Activated CD4-positive, alpha-beta memory T cell treated with anti-CD3 and anti-CD28 coated beads for 36 hours (primary cell): ENCODE measurements around the gene PAM. TPM values are rescaled to one million over a fixed set of nuclear protein-coding genes. Genes with fewer than 3 reads are reported as not detected.

Experiments used
- CTCF ChIA-PET: fragments of 350-600 bp; sonication (Branson Sonifier 250); formaldehyde crosslinking; loops from one replicate; lab custom pipeline; 2021; ENCODE audit warnings: antibody characterized with exemption, inconsistent platforms; lab: Charles Lee
- POLR2A ChIA-PET: fragments of 350-600 bp; sonication (Branson Sonifier 250); formaldehyde crosslinking; loops from one replicate; lab custom pipeline; 2021; ENCODE audit warnings: antibody characterized with exemption; lab: Charles Lee
- DNase-seq: peaks from one replicate; pipeline ENCODE4 v3.0.0-alpha.2; 2020
- H3K27ac Mint-ChIP-seq: one replicate; pipeline ENCODE4 v1.8.0; 2021; ENCODE audit warnings: mixed read lengths
- H3K27me3 Mint-ChIP-seq: one replicate; pipeline ENCODE4 v1.8.0; 2021; ENCODE audit warnings: mixed read lengths
- H3K36me3 Mint-ChIP-seq: one replicate; pipeline ENCODE4 v1.8.0; 2021; ENCODE audit warnings: mixed read lengths
- H3K4me1 Mint-ChIP-seq: one replicate; pipeline ENCODE4 v1.8.0; 2021; ENCODE audit warnings: low read depth, mixed read lengths
- H3K4me3 Mint-ChIP-seq: one replicate; pipeline ENCODE4 v1.8.0; 2021; ENCODE audit warnings: mild to moderate bottlenecking, mixed read lengths
- H3K9me3 Mint-ChIP-seq: one replicate; pipeline ENCODE4 v1.8.0; 2021; ENCODE audit warnings: mixed read lengths
- intact Hi-C: fragments of 100-400 bp; cut with micrococcal nuclease; formaldehyde crosslinking; loops from one replicate; pipeline ENCODE4 v1.15.1; 2023
- total RNA-seq, 2 experiments: library from RNA; stranded (reverse); gene quantifications; one replicate each; pipeline ENCODE4 v1.2.3, GENCODE V29; 2021

PAM gene
- total RNA-seq, 2 experiments from 2014 or later = 41.6 to 43.7 TPM

GRCh38 chr5:102910240-102911226 is 155.4 kb downstream of the PAM start:
- Mint-ChIP-seq H3K27me3 (no peaks in the 10 kb centered on the region), H3K36me3 (peaks cover 20% of the 10 kb centered on the region), H3K4me1 (peaks cover 10% of the 10 kb centered on the region), H3K4me3 (no peak overlapping the region), H3K9me3 (peaks cover 10% of the 10 kb centered on the region), H3K27ac (no peak overlapping the region)
- no peak for DNase-seq
- CTCF ChIA-PET = no interaction called here
- POLR2A ChIA-PET = no interaction called here
- intact Hi-C loops = no loop called here

- CTCF ChIA-PET = no interaction called here
Observed at GRCh38 chr5:102911973-102912372, 156.9 kb downstream of the PAM start.

DNA sequence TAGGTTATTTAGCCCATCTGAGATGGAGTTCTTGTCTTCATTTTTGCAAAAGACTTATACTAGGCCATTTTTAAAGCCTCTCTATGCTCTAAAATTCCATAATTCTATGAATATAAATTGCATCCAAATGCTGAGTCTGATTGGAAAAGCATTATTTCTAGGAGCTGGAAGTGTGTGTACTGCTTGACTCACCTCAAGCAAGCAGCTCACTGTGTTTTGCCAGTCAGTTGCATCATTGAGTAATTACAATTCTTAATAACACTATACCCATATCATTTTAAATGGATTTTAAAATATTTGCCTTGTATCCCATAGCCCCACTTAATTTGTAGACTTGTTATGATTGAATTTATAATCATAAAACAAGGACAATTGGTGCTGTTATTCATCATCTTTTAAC is 161.0 kb downstream of the PAM start:
- no peak for DNase-seq
- Mint-ChIP-seq H3K27me3 (no peaks in the 10 kb centered on the region), H3K9me3 (no peaks in the 10 kb centered on the region), H3K4me3 (no peak overlapping the region), H3K27ac (no peak overlapping the region), H3K4me1 (peaks cover 2% of the 10 kb centered on the region), H3K36me3 (peaks cover 7% of the 10 kb centered on the region)
- intact Hi-C loops = no loop called here
- ChIA-PET CTCF (no interaction called here), POLR2A (no interaction called here)

More at GRCh38 chr5:102911973-102912372, 156.9 kb downstream of the PAM start:
- intact Hi-C loops = no loop called here
- Mint-ChIP-seq H3K36me3 (peaks cover 9% of the 10 kb centered on the region), H3K27ac (no peak overlapping the region), H3K4me3 (no peak overlapping the region), H3K27me3 (no peaks in the 10 kb centered on the region), H3K9me3 (peaks cover 1% of the 10 kb centered on the region), H3K4me1 (peaks cover 10% of the 10 kb centered on the region)
- DNase-seq = no peak
- POLR2A ChIA-PET = no interaction called here

DNA sequence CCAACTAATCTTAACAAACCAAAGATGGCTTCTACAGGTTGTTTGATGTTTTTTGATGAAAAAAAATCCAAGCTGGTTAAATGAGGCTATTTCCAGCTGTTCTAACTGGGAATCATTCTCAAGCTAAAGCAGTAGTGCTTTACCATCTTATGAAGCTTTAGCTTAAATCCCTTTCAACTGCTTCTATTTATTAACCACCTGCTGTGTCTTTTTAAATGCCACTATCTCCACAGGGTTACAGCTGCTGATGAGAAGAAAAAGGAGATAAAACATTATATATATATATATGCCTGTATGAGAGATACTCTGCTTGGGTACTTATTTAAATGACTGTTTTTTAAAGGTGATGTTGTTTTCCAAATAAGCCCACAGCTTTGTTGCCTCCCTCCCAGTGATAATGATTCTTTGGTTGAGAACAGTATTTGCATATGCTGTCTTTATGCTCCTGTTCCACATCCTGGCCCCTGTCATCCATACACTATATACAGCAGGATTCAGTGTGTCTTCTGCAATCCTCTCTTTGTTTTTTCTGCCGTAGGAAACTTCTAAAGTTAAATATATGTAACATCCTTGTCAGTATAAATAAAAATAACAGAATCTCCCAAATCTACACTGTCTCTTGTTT is 164.0 kb downstream of the PAM start:
- Mint-ChIP-seq H3K27me3 (no peaks in the 10 kb centered on the region), H3K9me3 (no peaks in the 10 kb centered on the region), H3K4me3 (no peak overlapping the region), H3K36me3 (peaks cover 7% of the 10 kb centered on the region), H3K27ac (no peak overlapping the region), H3K4me1 (no peaks in the 10 kb centered on the region)
- POLR2A ChIA-PET = no interaction called here
- CTCF ChIA-PET = interaction anchor here (0.9 to 1.6 kb wide), 2 partner anchors 13 to 238 kb away, joined by 3 to 4 read pairs; no protein-coding TSS in a partner anchor
- DNase-seq = no peak
- intact Hi-C loops = no loop called here

- no peak overlapping the region for H3K4me3 Mint-ChIP-seq
- H3K27ac Mint-ChIP-seq = no peak overlapping the region
- no peaks in the 10 kb centered on the region for H3K4me1 Mint-ChIP-seq
- intact Hi-C loops = no loop called here
- no peaks in the 10 kb centered on the region for H3K9me3 Mint-ChIP-seq
- ChIA-PET POLR2A (no interaction called here), CTCF (no interaction called here)
- H3K27me3 Mint-ChIP-seq = no peaks in the 10 kb centered on the region
- peaks cover 3% of the 10 kb centered on the region for H3K36me3 Mint-ChIP-seq
- no peak for DNase-seq
Observed at GRCh38 chr5:102920762-102921161, 165.7 kb downstream of the PAM start.

DNA sequence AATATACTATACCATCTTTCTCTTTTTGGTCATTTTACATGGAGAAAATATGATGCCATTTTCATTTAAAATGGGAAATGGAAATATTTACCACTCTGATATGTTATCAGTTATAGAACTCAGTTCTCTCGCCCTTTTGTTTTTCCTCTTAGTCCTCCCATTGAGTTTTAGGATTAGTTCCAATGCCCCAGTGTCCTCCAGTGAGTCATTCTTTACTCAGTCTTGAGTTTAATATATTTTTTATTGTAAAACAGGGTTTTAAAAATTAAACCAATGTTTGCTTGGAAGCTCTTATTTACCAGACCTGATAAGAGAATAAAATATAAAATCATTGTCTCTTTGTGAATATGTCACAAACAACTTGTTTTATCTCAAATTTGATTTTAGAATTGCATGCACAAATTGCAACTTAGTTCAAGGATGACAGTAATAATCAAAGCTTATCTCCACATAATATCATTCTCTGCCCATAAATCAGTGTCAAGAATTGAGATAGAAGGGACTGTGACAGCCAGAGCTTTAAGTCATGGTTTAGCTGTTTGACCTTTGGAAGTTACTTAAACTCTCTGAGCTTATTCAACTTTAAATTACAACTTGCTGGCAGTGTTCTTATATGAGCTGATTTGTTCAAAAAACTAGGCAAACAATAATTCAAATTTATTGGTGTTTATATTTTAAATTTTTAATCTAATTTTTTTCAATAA is 166.4 kb downstream of the PAM start:
- H3K27me3 Mint-ChIP-seq = no peaks in the 10 kb centered on the region
- intact Hi-C loops = no loop called here
- no peaks in the 10 kb centered on the region for H3K9me3 Mint-ChIP-seq
- H3K27ac Mint-ChIP-seq = no peak overlapping the region
- no peak for DNase-seq
- H3K4me1 Mint-ChIP-seq = no peaks in the 10 kb centered on the region
- ChIA-PET POLR2A (no interaction called here), CTCF (no interaction called here)
- peaks cover 3% of the 10 kb centered on the region for H3K36me3 Mint-ChIP-seq
- H3K4me3 Mint-ChIP-seq = no peak overlapping the region

DNA sequence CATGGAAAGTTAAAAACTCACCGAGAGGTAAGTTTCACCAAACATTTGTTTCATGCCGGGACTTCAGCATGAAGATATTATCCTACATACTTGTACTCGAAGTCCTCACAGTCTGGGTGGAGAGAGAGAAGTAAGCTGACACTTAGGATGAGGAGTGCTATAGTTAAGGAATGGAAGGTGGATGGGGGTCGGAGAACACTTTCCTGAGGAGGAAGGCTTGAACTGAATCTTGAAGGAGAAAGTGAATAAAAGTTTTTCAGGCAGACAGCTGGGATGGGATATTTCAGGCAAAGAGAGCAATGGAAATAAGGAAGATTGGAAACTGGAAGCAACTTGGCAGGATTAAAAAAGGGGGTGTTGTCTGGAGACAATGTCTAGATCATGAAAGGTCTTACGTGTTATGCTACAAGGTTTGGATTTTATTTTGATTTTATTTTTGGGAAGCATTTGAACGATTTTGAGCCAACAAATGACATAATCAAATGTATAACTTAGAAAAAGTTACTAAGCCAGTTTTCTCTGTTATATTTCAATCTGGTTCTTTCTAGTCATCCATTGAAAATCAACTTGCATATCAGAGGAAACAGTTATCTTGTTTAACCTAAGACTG is 167.1 kb downstream of the PAM start:
- intact Hi-C loops = no loop called here
- H3K9me3 Mint-ChIP-seq = no peaks in the 10 kb centered on the region
- ChIA-PET POLR2A (no interaction called here), CTCF (no interaction called here)
- no peaks in the 10 kb centered on the region for H3K4me1 Mint-ChIP-seq
- peaks cover 9% of the 10 kb centered on the region for H3K36me3 Mint-ChIP-seq
- H3K27ac Mint-ChIP-seq = no peak overlapping the region
- no peak overlapping the region for H3K4me3 Mint-ChIP-seq
- no peak for DNase-seq
- H3K27me3 Mint-ChIP-seq = no peaks in the 10 kb centered on the region

- no peak overlapping the region for H3K4me3 Mint-ChIP-seq
- H3K9me3 Mint-ChIP-seq = no peaks in the 10 kb centered on the region
- no peaks in the 10 kb centered on the region for H3K27me3 Mint-ChIP-seq
- intact Hi-C loops = no loop called here
- peaks cover 9% of the 10 kb centered on the region for H3K36me3 Mint-ChIP-seq
- no peak for DNase-seq
- ChIA-PET CTCF (no interaction called here), POLR2A (no interaction called here)
- H3K27ac Mint-ChIP-seq = no peak overlapping the region
- no peaks in the 10 kb centered on the region for H3K4me1 Mint-ChIP-seq
Observed at GRCh38 chr5:102922799-102923477, 167.8 kb downstream of the PAM start.

- POLR2A ChIA-PET = no interaction called here
- H3K9me3 Mint-ChIP-seq = no peaks in the 10 kb centered on the region
- peaks cover 9% of the 10 kb centered on the region for H3K36me3 Mint-ChIP-seq
- H3K27ac Mint-ChIP-seq = no peak overlapping the region
- intact Hi-C loops = no loop called here
- H3K4me1 Mint-ChIP-seq = no peaks in the 10 kb centered on the region
- H3K4me3 Mint-ChIP-seq = no peak overlapping the region
- H3K27me3 Mint-ChIP-seq = no peaks in the 10 kb centered on the region
- DNase-seq = no peak
- CTCF ChIA-PET = no interaction called here
Observed at GRCh38 chr5:102924963-102925362, 169.9 kb downstream of the PAM start.

- no peaks in the 10 kb centered on the region for H3K4me1 Mint-ChIP-seq
- H3K27ac Mint-ChIP-seq = no peak overlapping the region
- DNase-seq = no peak
- no peaks in the 10 kb centered on the region for H3K9me3 Mint-ChIP-seq
- H3K36me3 Mint-ChIP-seq = peaks cover 8% of the 10 kb centered on the region
- intact Hi-C loops = no loop called here
- no peak overlapping the region for H3K4me3 Mint-ChIP-seq
- ChIA-PET CTCF (no interaction called here), POLR2A (no interaction called here)
- no peaks in the 10 kb centered on the region for H3K27me3 Mint-ChIP-seq
Observed at GRCh38 chr5:102927007-102927406, 171.9 kb downstream of the PAM start.

DNA sequence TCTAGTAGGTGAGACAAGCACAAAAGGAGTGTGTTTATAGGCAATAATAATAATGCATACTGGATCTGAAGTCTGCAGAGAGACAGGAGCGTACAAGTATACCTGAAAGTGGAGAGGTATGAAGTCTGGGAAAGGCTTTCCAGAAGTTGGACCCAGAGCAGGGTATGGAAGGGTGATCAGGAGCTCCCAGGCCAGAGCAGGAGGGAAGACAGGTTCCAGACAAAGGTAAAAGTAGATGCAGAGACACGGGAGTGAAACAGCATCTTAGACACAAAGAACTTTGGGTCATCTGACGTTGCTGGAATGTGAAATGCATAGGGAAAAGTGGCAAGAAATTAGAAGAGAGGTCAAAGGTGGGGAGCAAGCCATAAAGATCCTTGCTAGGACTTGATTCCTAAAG is 175.1 kb downstream of the PAM start:
- intact Hi-C loops = no loop called here
- peaks cover 12% of the 10 kb centered on the region for H3K36me3 Mint-ChIP-seq
- H3K4me1 Mint-ChIP-seq = no peaks in the 10 kb centered on the region
- CTCF ChIA-PET = no interaction called here
- POLR2A ChIA-PET = no interaction called here
- H3K9me3 Mint-ChIP-seq = no peaks in the 10 kb centered on the region
- H3K4me3 Mint-ChIP-seq = no peak overlapping the region
- no peak overlapping the region for H3K27ac Mint-ChIP-seq
- no peak for DNase-seq
- no peaks in the 10 kb centered on the region for H3K27me3 Mint-ChIP-seq
